HG03025 (cell line): ENCODE data around the gene ELOVL1.

ENCODE experiments used
- ATAC-seq: cut with Tn5 transposase; IDR thresholded peaks from one replicate; pipeline ENCODE4 v1.9.1; 2021; ENCODE audit warnings: mild to moderate bottlenecking, moderate library complexity; ENCODE audit not compliant: unreplicated experiment, low FRiP score

Gene ELOVL1

DNA sequence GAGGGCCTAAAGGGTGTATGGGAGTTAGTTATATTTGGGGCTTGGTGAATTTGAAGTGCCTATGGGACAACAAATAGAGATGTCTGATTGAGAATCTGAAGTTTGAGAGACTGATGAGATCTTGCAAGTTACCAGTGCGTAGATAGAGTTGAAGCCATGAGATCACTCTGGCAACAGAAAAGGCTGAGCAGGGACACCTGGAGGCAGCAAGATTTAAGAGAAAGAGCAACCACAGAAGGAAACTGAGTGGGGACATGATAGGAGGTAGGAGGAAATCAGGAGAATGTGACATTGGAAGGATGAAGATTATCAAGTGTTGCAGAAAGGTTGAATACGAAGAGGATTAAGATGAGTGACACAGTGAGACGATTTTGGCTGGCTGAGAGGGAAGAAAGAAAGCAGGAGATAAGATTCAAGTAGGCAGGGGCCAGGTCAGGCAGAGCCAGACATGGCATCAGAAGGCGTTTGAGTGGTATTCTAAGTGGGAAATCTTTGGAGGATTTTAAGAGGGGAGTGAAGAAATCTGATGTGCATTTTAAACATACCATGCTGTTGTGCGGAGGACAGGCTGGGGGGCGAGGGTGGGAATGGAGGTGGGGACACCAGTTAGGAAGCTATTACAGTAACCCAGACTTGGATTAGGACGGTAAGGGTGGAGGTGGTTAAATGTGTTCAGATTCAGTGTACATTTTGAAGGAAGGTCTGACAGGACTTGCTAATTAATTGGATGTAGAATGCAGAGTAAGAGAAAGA lies 33.2 kb downstream of the ELOVL1 start:
- no peak for ATAC-seq

DNA sequence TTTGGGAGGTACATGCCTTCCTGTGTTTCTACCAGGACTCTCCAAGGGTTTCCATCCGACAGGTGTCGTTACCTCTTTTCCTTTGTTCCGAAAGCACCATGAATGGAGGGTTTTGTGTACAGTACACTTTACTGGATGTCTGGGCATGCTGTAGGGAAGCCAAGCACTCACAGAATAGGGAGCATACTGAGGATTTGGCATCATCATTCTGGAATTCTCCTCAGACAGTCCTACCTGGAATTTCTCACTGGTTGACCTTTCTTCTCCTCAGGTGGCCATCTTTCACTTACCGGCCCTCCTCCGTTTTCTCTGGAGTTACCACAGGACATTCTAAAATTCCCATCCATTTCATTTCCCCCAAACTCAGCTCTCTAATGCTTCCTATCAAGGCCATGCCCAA lies 36.1 kb downstream of the ELOVL1 start:
- no peak for ATAC-seq

DNA sequence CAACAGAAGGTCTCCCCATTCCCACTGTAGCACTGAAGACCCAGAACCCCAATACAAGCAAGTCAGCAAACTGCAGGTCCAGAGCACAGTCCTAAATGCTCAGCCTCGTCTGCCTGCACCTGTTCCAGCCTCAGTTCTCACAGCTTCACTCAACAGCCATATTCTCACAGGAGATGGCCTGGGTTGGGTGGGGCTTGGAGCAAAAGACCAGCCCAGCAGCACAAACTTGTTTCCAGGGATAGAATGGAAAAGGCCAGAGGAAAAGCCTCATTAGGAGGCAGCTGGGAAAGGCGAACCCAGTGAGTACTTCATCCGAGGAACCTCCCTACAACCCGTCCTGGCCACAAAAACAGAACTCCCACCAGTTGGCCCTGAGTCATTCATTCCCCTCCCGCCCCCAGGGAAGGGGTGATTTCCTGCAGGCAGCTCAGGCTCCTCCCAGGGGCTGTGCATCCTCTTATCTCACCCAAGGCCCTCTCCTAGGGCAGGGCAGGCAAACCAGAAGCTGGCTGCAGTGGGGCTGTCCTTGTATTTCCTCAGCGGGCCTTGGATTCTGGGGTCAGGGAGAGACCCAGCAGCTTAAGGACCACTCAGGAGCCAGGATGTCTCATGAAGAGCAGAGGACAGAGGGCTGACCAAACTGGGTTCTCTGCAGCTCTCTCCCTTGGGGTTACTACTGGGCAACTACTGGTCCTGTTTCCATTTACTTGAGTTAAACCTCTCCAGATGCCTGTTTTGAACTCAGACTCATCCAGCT lies 37.6 kb downstream of the ELOVL1 start:
- ATAC-seq = no peak

- ATAC-seq = no peak
These were observed 40.1 kb downstream of the ELOVL1 start for GRCh38 chr1:43327549-43328292.

DNA sequence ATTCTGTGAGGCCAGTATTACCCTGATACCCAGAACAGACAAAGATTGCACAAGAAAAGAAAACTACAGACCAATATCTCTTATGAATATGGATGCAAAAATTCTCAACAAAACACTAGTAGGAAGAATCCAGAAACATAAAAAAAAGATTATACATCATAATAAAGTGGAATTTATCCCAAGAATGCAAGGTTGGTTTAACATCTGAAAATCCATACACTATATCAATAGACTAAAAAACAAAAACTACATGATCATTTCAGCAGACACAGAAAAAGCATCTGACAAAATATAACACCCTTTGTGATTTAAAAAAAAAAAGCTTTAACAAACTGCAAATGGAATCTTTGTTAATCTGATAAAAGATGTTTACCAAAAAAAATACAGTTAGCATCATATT lies 42.4 kb downstream of the ELOVL1 start:
- ATAC-seq = no peak

DNA sequence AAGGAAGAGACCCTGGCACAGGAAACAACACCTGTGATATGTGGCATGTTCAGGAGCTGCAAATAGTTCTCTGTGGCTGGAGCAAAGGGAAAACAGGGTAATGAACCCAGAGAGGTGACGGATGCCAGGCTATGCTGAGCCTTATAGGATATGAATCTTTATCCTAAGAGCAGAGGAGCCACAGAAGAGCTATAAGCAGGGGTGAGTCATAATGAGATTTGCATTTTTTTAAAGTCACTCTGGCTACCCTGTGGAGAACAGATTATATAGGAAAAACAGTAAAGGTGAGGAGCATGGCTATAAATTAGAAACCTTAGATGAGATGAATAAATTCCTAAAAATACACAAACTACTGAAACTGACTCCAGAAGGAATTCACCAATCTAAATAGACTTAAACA lies 43.0 kb downstream of the ELOVL1 start:
- no peak for ATAC-seq

DNA sequence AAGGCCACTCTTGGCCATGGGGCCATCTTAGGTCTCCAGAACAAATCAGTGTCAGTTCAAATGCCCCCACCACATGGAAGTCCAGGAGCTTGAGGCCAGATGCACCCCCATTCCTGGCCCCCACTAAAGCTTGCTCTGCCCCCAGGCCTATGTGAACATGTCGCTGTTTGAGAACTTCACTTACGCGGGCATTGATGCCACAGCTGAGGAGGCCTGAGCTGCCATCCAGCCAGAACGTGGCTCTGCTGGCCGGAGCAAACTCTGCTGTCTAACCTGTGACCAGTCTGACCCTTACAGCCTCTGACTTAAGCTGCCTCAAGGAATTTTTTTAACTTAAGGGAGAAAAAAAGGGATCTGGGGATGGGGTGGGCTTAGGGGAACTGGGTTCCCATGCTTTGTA lies 45.3 kb downstream of the ELOVL1 start:
- no peak for ATAC-seq

DNA sequence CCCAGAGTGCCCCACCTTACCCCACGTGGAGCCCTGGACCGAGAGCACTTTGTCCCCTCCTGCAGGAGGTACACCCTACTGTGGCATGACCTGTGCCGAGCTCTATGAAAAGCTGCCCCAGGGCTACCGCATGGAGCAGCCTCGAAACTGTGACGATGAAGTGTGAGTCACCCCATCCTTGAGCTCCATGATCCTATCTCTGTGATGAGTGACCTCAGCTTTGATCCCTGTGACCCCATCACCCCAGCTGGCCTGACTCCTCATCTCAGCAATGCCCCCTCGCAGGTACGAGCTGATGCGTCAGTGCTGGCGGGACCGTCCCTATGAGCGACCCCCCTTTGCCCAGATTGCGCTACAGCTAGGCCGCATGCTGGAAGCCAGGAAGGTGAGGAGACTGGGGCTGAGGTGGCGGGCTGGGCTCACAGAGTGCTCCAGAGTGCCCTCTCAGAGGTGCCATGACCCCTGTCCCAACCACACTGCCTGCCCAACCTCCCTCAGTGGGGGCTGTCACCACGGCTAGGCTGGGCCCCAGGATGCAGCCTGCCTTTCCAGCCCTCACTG lies 46.4 kb downstream of the ELOVL1 start:
- no peak for ATAC-seq

DNA sequence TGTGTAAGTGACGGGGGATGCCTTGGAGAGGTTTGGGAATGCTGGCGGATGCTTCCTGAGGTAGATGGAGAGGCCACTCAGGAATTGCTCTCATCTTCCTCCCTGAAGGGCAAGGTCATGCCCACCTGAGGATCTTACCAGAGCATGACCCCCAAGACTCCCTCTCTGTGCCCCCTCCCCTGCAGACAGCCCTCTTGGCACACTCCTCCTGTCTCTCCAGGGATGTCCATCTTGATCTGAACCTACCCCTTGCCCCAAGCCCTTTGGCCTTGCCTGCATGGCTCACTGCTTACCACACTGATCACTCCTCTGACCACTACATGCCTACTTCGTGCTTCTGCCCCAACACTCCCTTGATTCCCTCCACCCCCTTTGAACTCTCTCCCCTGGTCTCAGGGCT lies 48.0 kb downstream of the ELOVL1 start:
- no peak for ATAC-seq

DNA sequence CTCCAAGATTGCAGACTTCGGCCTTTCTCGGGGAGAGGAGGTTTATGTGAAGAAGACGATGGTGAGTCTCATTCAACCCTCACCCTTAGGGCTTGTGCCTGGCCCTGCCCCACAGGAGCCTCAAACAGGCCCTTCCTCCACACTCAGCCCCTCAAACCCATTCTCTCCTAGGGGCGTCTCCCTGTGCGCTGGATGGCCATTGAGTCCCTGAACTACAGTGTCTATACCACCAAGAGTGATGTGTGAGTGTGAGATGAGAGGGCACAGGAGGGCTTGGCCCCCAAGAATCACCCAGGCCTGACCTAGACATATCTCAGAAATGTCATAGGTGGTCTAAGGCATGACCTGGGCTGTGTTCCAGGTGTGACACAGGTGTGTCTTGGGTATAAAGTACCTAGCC lies 48.5 kb downstream of the ELOVL1 start:
- ATAC-seq = no peak

DNA sequence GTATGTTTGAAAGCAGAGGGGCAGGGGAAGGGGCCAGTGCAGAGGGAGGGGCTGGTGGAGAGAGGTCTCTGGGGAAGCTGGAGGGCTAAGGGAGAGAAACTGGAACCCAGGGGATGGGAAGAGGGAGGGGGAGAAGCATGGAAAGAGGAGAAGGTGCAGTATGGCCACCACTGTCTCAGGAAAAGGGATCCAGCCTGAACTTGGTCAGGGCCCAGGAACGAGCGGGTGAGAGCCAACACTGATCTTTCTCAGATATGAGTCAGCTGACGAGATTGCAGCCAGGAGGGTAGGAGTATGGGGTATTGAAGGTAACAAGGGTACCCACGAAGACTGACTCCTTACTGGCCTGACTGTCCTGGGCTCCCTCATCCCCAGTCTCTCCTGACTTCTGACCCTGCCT lies 49.0 kb downstream of the ELOVL1 start:
- no peak for ATAC-seq

DNA sequence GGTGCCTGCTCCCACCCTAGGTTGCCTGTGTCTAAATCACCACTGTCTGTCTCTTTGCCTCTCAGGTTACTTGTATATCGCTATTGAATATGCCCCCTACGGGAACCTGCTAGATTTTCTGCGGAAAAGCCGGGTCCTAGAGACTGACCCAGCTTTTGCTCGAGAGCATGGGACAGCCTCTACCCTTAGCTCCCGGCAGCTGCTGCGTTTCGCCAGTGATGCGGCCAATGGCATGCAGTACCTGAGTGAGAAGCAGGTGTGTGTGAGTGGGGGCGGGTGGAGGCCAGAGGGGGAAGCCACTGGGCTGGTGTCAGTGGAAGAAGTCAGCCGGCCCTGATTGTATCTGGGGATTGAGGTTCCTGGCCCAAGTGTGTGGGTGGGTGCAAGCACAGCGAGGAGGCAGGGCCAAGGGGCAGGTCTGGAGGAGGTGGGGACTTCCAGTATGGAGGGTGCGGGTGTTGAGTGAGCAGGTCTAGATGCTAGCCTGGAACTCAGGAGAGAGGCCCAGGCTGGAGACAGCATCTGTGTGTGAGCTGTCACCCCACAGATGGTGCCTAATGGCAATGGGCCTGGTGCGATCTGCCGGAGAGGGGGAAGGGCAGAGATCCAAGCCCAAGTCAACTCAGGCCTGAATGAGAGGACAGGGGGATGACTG lies 49.9 kb downstream of the ELOVL1 start:
- ATAC-seq = no peak

DNA sequence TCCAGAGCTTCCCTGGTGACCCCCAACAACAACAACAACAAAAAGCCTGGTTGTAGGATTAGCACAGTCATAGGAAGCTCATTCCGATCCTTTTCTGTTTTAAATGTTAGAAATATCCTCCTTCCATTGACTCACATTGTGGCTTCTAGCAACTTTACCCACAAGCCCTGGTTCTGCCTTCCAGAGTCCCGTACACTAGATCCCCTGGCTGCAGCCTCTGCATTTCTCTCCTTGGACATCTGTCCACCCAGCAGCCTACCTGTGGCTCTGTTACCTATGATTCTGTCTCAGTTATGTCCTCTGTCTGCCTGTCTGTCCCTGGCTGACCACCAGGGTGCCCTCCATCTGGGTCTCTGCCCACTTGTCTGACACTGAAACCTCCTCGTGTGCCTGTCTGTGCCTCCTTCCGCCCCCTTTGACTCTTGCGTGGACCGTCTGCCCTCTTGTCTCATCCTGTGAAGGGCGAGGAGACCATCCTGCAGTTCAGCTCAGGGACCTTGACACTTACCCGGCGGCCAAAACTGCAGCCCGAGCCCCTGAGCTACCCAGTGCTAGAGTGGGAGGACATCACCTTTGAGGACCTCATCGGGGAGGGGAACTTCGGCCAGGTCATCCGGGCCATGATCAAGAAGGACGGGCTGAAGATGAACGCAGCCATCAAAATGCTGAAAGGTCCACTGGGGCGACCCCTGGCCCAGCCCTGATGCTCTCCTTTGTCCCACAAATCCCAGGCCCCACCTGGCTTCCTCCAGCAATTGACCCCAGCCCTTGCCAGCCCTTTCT lies 50.9 kb downstream of the ELOVL1 start:
- no peak for ATAC-seq

DNA sequence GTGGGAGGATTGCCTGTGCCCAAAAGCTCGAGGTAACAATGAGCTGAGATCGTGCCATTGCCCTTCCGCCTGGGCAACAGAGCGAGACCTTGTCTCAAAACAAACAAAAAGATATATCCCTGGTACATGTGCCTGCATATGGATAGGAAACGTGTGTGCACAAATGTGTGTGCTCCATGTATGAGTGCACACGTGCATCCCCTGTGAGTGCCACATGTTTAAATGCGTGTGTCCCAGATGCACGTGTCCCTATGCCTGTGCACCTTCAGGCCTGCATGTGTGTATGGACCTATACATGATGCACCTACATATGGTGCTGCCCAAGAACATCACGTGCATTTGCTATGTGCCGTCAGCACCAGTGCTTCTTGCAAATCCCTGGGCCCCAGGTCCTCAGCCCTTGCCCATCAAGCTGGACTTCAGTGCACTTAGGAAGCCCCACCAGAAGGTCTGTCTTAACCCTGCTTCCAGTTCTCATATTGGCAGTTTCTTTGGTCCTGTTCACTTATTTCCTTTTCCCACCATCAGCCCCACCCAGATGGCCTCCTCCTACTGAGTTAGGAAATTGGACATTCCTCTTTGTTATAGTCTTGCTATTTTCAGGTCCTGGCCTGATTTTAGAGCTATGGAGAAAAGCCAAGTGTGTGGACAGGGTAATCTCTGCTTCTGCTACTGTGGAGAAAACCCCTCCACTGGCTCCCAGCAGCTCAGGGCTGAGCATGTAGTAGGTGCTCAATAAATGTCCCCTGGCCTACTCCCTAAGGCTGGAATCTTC lies 51.7 kb downstream of the ELOVL1 start:
- ATAC-seq = no peak

DNA sequence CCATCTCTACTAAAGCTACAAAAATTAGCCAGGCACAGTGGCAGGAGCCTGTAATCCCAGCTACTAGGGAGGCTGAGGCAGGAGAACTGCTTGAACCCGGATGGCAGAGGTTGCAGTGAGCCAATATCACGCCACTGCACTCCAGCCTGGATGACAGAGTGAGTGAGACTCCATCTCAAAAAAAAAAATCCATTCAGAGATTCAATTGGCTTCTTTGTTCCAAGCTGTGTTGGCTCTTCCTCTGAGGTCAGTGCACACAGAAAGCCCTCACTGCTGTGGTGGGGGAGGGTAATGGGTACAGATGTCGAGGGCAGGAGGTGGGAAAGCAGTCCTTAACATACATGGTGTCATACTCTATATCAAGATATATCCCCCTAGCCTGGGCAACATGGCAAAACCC lies 52.3 kb downstream of the ELOVL1 start:
- no peak for ATAC-seq

DNA sequence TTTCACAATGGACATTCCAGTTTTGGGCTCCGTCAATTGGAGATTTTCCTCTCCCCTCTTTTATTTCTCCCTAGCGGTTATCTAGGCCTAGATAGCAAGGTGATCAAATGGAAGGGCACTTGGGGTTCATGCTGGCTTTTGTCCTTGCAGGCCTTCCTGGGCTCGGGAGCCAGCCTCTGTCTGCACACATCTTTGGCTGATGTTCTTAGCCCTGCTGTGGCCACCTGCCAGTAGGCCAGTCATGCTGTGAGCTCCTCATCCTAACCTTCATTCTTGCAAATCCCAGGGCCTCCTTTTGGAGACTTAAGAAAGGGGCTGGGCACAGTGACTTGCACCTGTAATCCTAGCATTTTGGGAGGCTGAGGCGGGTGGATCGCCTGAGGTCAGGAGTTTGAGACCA lies 53.6 kb downstream of the ELOVL1 start:
- no peak for ATAC-seq

- no peak for ATAC-seq
These were observed 54.0 kb downstream of the ELOVL1 start for GRCh38 chr1:43313771-43314170.
